SK-N-SH (cell line): ENCODE measurements around the gene RCCD1. TPM values are rescaled to one million over a fixed set of nuclear protein-coding genes. Genes with fewer than 3 reads are reported as not detected.

ENCODE experiments used
- CTCF ChIA-PET: fragments of 300-600, 350-600 bp; formaldehyde crosslinking; extraction: SDS; loops from one replicate; lab custom pipeline; 2021; lab: Yijun Ruan, JAX
- POLR2A ChIA-PET: fragments of 350-600 bp; sonication (Branson Sonifier 250); formaldehyde crosslinking; extraction: SDS; loops from one replicate; lab custom pipeline; 2020; ENCODE audit warnings: antibody characterized with exemption, inconsistent platforms; lab: Yijun Ruan, JAX
- DNase-seq: peaks from one replicate; pipeline ENCODE4 v3.0.0; 2012
- H2AFZ ChIP-seq: fragments of 200-600 bp; sonication (generic); 2 replicates; pipeline ENCODE4 v1.8.1; 2016; ENCODE audit warnings: antibody characterized with exemption, mild to moderate bottlenecking, low read depth
- H3F3A ChIP-seq: fragments of 200-600 bp; sonication (generic); replicated peaks from 2 replicates; pipeline ENCODE3; 2016; ENCODE audit warnings: antibody characterized with exemption, mild to moderate bottlenecking; ENCODE audit not compliant: insufficient read depth
- H3K27ac ChIP-seq, 2 experiments: fragments of 200-500 bp in 1 of 2; fragments of 200-600 bp in 1 of 2; sonication (Bioruptor generic) in 1 of 2; sonication (generic), shearing (Covaris generic) in 1 of 2; 2 replicates each; pipeline versions ENCODE4 v1.5.1 to v1.6.1; 2014 to 2016; ENCODE audit warnings: low read depth in 2 of 2, inconsistent platforms in 1 of 2, low read length in 1 of 2, mild to moderate bottlenecking in 1 of 2, mixed read lengths in 1 of 2
- H3K27me3 ChIP-seq: fragments of 200-600 bp; sonication (generic), shearing (Covaris generic); 2 replicates; pipeline ENCODE4 v1.6.1; 2016; ENCODE audit warnings: mixed run types; ENCODE audit not compliant: insufficient read depth
- H3K36me3 ChIP-seq, 2 experiments: fragments of 200-500 bp in 1 of 2; fragments of 200-600 bp in 1 of 2; sonication (Bioruptor generic) in 1 of 2; sonication (generic) in 1 of 2; replicated peaks in 1 of 2; 2 replicates each; pipeline versions ENCODE3 to v1.5.1; 2014 to 2016; ENCODE audit warnings: low read length in 1 of 2, mild to moderate bottlenecking in 1 of 2; ENCODE audit not compliant: insufficient read depth in 2 of 2, control insufficient read depth in 1 of 2
- H3K4me1 ChIP-seq, 2 experiments: fragments of 200-500 bp in 1 of 2; fragments of 200-600 bp in 1 of 2; sonication (Bioruptor generic) in 1 of 2; sonication (generic), shearing (Covaris generic) in 1 of 2; 2 replicates each; pipeline versions ENCODE4 v1.5.1 to v1.6.1; 2014 to 2016; ENCODE audit warnings: low read depth in 1 of 2, low read length in 1 of 2, mixed run types in 1 of 2; ENCODE audit not compliant: insufficient read depth in 2 of 2, control insufficient read depth in 1 of 2
- H3K4me2 ChIP-seq: fragments of 200-600 bp; sonication (generic), shearing (Covaris generic); 2 replicates; pipeline ENCODE4 v1.6.1; 2017; ENCODE audit warnings: mixed run types
- H3K4me3 ChIP-seq, 2 experiments: fragments of 200-500 bp in 1 of 2; fragments of 200-600 bp in 1 of 2; sonication (Bioruptor generic) in 1 of 2; sonication (generic), shearing (Covaris generic) in 1 of 2; 2 replicates each; pipeline versions ENCODE4 v1.5.1 to v1.8.1; 2014 to 2016; ENCODE audit warnings: low read depth in 2 of 2, inconsistent platforms in 1 of 2, low read length in 1 of 2, mild to moderate bottlenecking in 1 of 2, mixed read lengths in 1 of 2, moderate library complexity in 1 of 2
- H3K79me2 ChIP-seq: fragments of 200-600 bp; sonication (generic); 2 replicates; pipeline ENCODE4 v1.8.1; 2017; ENCODE audit warnings: mild to moderate bottlenecking; ENCODE audit not compliant: insufficient read depth
- H3K9ac ChIP-seq: fragments of 200-600 bp; sonication (generic); 2 replicates; pipeline ENCODE4 v1.6.1; 2017; ENCODE audit warnings: mixed run types
- H3K9me2 ChIP-seq: fragments of 200-600 bp; sonication (generic); 2 replicates; pipeline ENCODE4 v1.6.1; 2017; ENCODE audit warnings: mixed run types
- H3K9me3 ChIP-seq: fragments of 200-600 bp; sonication (generic); 2 replicates; pipeline ENCODE4 v1.6.1; 2017; ENCODE audit warnings: mixed run types, mild to moderate bottlenecking, moderate library complexity
- H4K20me1 ChIP-seq: fragments of 200-600 bp; sonication (generic); 2 replicates; pipeline ENCODE4 v1.6.1; 2017; ENCODE audit warnings: mild to moderate bottlenecking, mixed run types; ENCODE audit not compliant: insufficient read depth
- CHD2 ChIP-seq: fragments of 150-350 bp; IDR thresholded peaks from 2 replicates; pipeline ENCODE4 v1.6.1; 2018; ENCODE audit warnings: low read length; ENCODE audit not compliant: partially characterized antibody
- EP300 ChIP-seq, 2 experiments: IDR thresholded peaks; 2 replicates each; pipeline versions ENCODE4 v1.4.0 to v1.6.1; 2012; ENCODE audit warnings: borderline replicate concordance in 1 of 2, low read depth in 1 of 2, low read length in 1 of 2
- EZH2phosphoT487 ChIP-seq: fragments of 200-600 bp; sonication (generic); IDR thresholded peaks from 2 replicates; pipeline ENCODE4 v1.6.1; 2017; ENCODE audit warnings: low read depth, mixed run types, mild to moderate bottlenecking, antibody characterized with exemption, moderate library complexity, borderline replicate concordance
- FOSL2 ChIP-seq: IDR thresholded peaks from 2 replicates; pipeline ENCODE4 v1.4.0; 2012; ENCODE audit warnings: low read depth, mild to moderate bottlenecking, moderate library complexity, borderline replicate concordance
- FOXJ3 ChIP-seq: sonication (generic); formaldehyde crosslinking; IDR thresholded peaks from 2 replicates; pipeline ENCODE4 v1.5.1; 2020; ENCODE audit warnings: mild to moderate bottlenecking, missing genetic modification reagents
- GABPA ChIP-seq: IDR thresholded peaks from 2 replicates; pipeline ENCODE4 v1.4.0; 2012; ENCODE audit warnings: low read depth, mild to moderate bottlenecking
- GATA2 ChIP-seq: sonication (generic); formaldehyde crosslinking; IDR thresholded peaks from 2 replicates; pipeline ENCODE4 v1.5.0; 2020; ENCODE audit warnings: mild to moderate bottlenecking, missing genetic modification reagents
- JUND ChIP-seq: IDR thresholded peaks from 2 replicates; pipeline ENCODE4 v1.4.0; 2012
- MEF2A ChIP-seq: IDR thresholded peaks from 2 replicates; pipeline ENCODE4 v1.4.0; 2012; ENCODE audit warnings: low read depth, borderline replicate concordance
- NFIC ChIP-seq: IDR thresholded peaks from 2 replicates; pipeline ENCODE4 v1.4.0; 2012; ENCODE audit warnings: borderline replicate concordance
- NRF1 ChIP-seq: IDR thresholded peaks from 2 replicates; pipeline ENCODE4 v1.6.1; 2012; ENCODE audit warnings: low read depth, mild to moderate bottlenecking, low read length
- RXRA ChIP-seq: IDR thresholded peaks from 2 replicates; pipeline ENCODE4 v1.4.0; 2012; ENCODE audit warnings: low read depth, mild to moderate bottlenecking, borderline replicate concordance
- SMC3 ChIP-seq: IDR thresholded peaks from 2 replicates; pipeline ENCODE4 v1.6.1; 2012; ENCODE audit warnings: low read depth, low read length, improper control_type of control experiment
- WGBS: methylation state at CpG from one replicate; pipeline ENCODE4 v1.1.6; 2017; ENCODE audit warnings: low lambda C conversion rate; 5-methylcytosine and 5-hydroxymethylcytosine counted together
- polyA plus RNA-seq, 3 experiments: library from polyadenylated mRNA; depleted of rRNA; stranded (reverse); fragments of >200 nt; gene quantifications; 2 replicates each; pipeline ENCODE4 v1.2.3, GENCODE V29; 2012
- TF ChIP-seq, protein P1 (sequence below): IDR thresholded peaks from 2 replicates; pipeline ENCODE4 v1.4.0; 2012; ENCODE audit warnings: low read depth
- TF ChIP-seq, protein P2 (sequence below): IDR thresholded peaks from 2 replicates; pipeline ENCODE4 v1.6.1; 2012; ENCODE audit warnings: mild to moderate bottlenecking, low read depth, low read length, moderate library complexity
- TF ChIP-seq, protein P3 (sequence below): IDR thresholded peaks from 2 replicates; pipeline ENCODE4 v1.4.0; 2012; ENCODE audit warnings: low read depth, borderline replicate concordance

Gene RCCD1
- polyA plus RNA-seq, 1 of the 3 experiments (the other 2 are of a cell fraction) = 21.2 TPM

DNA sequence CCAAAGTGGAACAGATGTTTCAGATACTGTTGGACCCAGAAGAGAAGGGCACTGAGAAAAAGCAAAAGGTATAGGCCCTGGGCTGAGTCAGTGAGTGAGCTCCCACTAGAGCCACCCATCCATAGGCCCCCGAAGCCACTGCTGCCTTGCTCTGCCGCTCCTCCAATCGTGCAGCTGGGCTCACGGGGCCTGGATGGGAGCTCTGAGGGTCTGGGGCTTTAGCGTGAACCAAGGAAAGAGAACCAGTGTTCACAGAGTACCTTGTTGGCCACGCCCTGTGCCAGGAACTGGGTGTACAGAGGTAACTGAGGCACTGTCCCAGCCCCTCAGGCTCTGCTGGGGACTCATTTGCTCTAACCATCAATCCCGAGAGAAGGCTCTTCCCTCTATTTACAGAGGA is 14.9 kb upstream of the RCCD1 start:
- H3K79me2 ChIP-seq = peaks cover 23% of the 10 kb centered on the region
- peaks cover 7 to 10% of the 10 kb centered on the region in 2 experiments; a peak in 2 of 4 replicates for H3K4me1 ChIP-seq
- no peaks in the 10 kb centered on the region for H3K27me3 ChIP-seq
- no peak for TF ChIP-seq GATA2 (CRISPR knock-in tag)
- no peak for TF ChIP-seq FOXJ3 (CRISPR knock-in tag)
- TF ChIP-seq JUND = no peak
- 70% methylated on average over 2 of the region's 7 CpGs for WGBS
- POLR2A ChIA-PET = interaction anchor here (1.1 kb wide), 1 partner anchor 8 kb away, joined by 3 read pairs; no protein-coding TSS in a partner anchor
- H3F3A ChIP-seq = no peaks in the 10 kb centered on the region
- CTCF ChIA-PET = interaction anchor here (0.8 to 11.5 kb wide), 5 partner anchors 8 to 308 kb away, joined by 3 to 142 read pairs (median 3); partner anchors contain the start of genes HDDC3, RCCD1 and UNC45A
- no peak for DNase-seq
- no peak overlapping the region for H3K9ac ChIP-seq
- H2AFZ ChIP-seq = no peak overlapping the region
- H3K9me2 ChIP-seq = no peaks in the 10 kb centered on the region
- no peak overlapping the region for H3K4me3 ChIP-seq
- no peak overlapping the region for H3K4me2 ChIP-seq
- H3K36me3 ChIP-seq = peaks cover 44 to 54% of the 10 kb centered on the region in 2 experiments
- H3K27ac ChIP-seq = no peak overlapping the region
- no peaks in the 10 kb centered on the region for H4K20me1 ChIP-seq
- no peaks in the 10 kb centered on the region for H3K9me3 ChIP-seq

DNA sequence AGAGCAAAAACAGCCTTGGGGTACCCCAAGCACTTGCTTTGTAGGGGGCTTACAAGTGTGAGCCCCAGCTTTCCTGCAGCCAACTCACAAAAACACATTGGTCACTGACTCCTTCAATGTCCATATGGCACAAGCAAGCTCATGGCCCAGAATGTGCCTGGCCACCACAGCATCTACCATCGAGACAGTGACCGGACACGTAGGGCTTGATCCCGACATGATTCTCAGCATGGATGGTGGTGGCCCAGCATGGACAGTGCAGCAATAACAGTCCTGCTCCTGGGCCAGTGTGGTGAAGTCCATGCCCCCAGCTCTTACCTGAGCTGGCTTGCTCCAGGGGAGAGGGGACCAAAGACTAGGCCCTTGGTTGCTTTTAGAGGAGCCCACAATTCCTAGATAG is 13.6 kb upstream of the RCCD1 start:
- H3K4me1 ChIP-seq = peaks cover 6 to 7% of the 10 kb centered on the region in 2 experiments; a peak in 2 of 4 replicates
- no peaks in the 10 kb centered on the region for H3K9me3 ChIP-seq
- DNase-seq = no peak
- peaks cover 14% of the 10 kb centered on the region for H3K79me2 ChIP-seq
- H3K4me2 ChIP-seq = no peak overlapping the region
- POLR2A ChIA-PET = interaction anchor here (0.9 kb wide), 1 partner anchor 11 kb away, joined by 5 read pairs; no protein-coding TSS in a partner anchor
- H3K4me3 ChIP-seq = no peak overlapping the region
- H2AFZ ChIP-seq = no peak overlapping the region
- H3K36me3 ChIP-seq = peaks cover 51 to 59% of the 10 kb centered on the region in 2 experiments
- H3F3A ChIP-seq = no peaks in the 10 kb centered on the region
- WGBS = 100% methylated on average over 1 of the region's 4 CpGs
- no peak overlapping the region for H3K9ac ChIP-seq
- no peaks in the 10 kb centered on the region for H4K20me1 ChIP-seq
- H3K27ac ChIP-seq = no peak overlapping the region
- TF ChIP-seq, protein P1, sequence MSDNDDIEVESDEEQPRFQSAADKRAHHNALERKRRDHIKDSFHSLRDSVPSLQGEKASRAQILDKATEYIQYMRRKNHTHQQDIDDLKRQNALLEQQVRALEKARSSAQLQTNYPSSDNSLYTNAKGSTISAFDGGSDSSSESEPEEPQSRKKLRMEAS = no peak
- TF ChIP-seq EP300 (IDR thresholded peaks at IDR 0.05; ENCODE audit: borderline replicate concordance in 1 of 2, low read depth in 1 of 2, low read length in 1 of 2) (no peak), GABPA (no peak), FOSL2 (no peak), RXRA (no peak), FOXJ3 (CRISPR knock-in tag) (no peak), SMC3 (no peak), NFIC (no peak), NRF1 (no peak), MEF2A (no peak), CHD2 (no peak), EZH2phosphoT487 (no peak)
- TF ChIP-seq, protein P2, sequence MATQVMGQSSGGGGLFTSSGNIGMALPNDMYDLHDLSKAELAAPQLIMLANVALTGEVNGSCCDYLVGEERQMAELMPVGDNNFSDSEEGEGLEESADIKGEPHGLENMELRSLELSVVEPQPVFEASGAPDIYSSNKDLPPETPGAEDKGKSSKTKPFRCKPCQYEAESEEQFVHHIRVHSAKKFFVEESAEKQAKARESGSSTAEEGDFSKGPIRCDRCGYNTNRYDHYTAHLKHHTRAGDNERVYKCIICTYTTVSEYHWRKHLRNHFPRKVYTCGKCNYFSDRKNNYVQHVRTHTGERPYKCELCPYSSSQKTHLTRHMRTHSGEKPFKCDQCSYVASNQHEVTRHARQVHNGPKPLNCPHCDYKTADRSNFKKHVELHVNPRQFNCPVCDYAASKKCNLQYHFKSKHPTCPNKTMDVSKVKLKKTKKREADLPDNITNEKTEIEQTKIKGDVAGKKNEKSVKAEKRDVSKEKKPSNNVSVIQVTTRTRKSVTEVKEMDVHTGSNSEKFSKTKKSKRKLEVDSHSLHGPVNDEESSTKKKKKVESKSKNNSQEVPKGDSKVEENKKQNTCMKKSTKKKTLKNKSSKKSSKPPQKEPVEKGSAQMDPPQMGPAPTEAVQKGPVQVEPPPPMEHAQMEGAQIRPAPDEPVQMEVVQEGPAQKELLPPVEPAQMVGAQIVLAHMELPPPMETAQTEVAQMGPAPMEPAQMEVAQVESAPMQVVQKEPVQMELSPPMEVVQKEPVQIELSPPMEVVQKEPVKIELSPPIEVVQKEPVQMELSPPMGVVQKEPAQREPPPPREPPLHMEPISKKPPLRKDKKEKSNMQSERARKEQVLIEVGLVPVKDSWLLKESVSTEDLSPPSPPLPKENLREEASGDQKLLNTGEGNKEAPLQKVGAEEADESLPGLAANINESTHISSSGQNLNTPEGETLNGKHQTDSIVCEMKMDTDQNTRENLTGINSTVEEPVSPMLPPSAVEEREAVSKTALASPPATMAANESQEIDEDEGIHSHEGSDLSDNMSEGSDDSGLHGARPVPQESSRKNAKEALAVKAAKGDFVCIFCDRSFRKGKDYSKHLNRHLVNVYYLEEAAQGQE = no peak
- TF ChIP-seq, protein P3, sequence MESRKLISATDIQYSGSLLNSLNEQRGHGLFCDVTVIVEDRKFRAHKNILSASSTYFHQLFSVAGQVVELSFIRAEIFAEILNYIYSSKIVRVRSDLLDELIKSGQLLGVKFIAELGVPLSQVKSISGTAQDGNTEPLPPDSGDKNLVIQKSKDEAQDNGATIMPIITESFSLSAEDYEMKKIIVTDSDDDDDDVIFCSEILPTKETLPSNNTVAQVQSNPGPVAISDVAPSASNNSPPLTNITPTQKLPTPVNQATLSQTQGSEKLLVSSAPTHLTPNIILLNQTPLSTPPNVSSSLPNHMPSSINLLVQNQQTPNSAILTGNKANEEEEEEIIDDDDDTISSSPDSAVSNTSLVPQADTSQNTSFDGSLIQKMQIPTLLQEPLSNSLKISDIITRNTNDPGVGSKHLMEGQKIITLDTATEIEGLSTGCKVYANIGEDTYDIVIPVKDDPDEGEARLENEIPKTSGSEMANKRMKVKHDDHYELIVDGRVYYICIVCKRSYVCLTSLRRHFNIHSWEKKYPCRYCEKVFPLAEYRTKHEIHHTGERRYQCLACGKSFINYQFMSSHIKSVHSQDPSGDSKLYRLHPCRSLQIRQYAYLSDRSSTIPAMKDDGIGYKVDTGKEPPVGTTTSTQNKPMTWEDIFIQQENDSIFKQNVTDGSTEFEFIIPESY = no peak
- H3K27me3 ChIP-seq = no peaks in the 10 kb centered on the region
- no peaks in the 10 kb centered on the region for H3K9me2 ChIP-seq
- CTCF ChIA-PET = interaction anchor here (1.8 to 11.4 kb wide), 3 partner anchors 9 to 306 kb away, joined by 4 to 108 read pairs (median 41); partner anchors contain the start of genes HDDC3 and UNC45A
